Activated T-helper 2 cell treated with anti-CD3 and anti-CD28 coated beads, Interferon-gamma antibody, Interleukin-2, Interleukin-4, amounts not matched to agents 10 μg/mL and 5 μg/mL and 100 μg/mL, durations not matched to agents 14 hours and 24 hours and 36 hours (primary cell): Measurements from ENCODE around the gene USP13. TPM values are rescaled to one million over a fixed set of nuclear protein-coding genes. Genes with fewer than 3 reads are reported as not detected.
"Not testable (repeated sequence)": the region's sequence is repeated elsewhere in the genome, so short reads cannot be mapped to it uniquely, and the experiment has no call there.

Experiments used
- DNase-seq: peaks from one replicate; pipeline ENCODE4 v3.0.0; 2021; ENCODE audit warnings: low spot score
- H3K27ac Mint-ChIP-seq: one replicate; pipeline ENCODE4 v1.8.0; 2021; ENCODE audit warnings: mixed read lengths
- H3K27me3 Mint-ChIP-seq: one replicate; pipeline ENCODE4 v1.8.0; 2021; ENCODE audit warnings: low read depth, mixed read lengths
- H3K36me3 Mint-ChIP-seq: one replicate; pipeline ENCODE4 v1.8.0; 2021; ENCODE audit warnings: low read depth, mixed read lengths
- H3K4me1 Mint-ChIP-seq: one replicate; pipeline ENCODE4 v1.8.0; 2021; ENCODE audit warnings: low read depth, mixed read lengths
- H3K4me3 Mint-ChIP-seq: one replicate; pipeline ENCODE4 v1.8.0; 2021; ENCODE audit warnings: low read depth, mild to moderate bottlenecking, moderate library complexity, mixed read lengths
- H3K9me3 Mint-ChIP-seq: one replicate; pipeline ENCODE4 v1.8.0; 2021; ENCODE audit warnings: mixed read lengths
- intact Hi-C: fragments of 100-400 bp; cut with micrococcal nuclease; formaldehyde crosslinking; loops from one replicate; pipeline ENCODE4 v1.15.1; 2023
- total RNA-seq: library from RNA; stranded (reverse); gene quantifications from 2 replicates; pipeline ENCODE4 v1.2.3, GENCODE V29; 2022

Gene USP13
- total RNA-seq, 1 donor from 2014 or later: 17.0 TPM

DNA sequence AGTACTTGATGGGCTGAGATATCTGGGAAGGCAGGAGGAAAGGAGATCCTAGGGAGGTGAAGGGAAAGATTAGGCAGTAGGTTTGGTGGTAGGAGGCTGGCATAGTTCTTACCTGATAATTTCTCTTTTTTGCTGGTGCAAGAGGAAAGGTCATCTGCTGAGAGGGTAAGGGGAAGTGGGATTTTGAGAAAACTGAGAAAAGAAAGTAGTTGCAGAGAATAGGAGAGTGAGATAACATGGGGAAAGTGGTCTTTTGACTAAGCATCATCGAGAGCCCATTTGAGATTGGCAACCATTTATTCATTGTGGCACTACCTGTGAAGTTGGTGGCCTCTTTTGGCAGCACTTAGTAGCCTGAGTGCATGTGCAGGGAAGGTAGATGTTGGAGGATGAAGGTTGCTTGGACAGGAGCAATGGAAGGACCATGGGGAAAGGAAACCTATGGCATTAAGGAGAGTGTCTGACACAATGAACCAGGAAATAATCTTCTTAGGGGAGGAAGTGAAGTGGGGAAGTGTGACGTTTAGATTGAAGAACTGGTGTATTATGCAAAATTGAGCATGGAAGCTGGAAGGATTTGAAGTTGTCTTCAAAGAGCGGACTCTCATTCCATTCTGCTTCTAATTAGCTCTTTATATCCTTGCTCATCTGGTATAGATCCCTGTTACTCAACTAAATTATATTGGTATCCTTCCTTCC is 21.9 kb upstream of the USP13 start:
- Mint-ChIP-seq H3K36me3 (peaks cover under 1% of the 10 kb centered on the region), H3K4me1 (no peaks in the 10 kb centered on the region), H3K27me3 (no peaks in the 10 kb centered on the region), H3K4me3 (no peak overlapping the region), H3K27ac (no peak overlapping the region), H3K9me3 (no peaks in the 10 kb centered on the region)
- intact Hi-C loops: no loop called here
- DNase-seq: no peak

DNA sequence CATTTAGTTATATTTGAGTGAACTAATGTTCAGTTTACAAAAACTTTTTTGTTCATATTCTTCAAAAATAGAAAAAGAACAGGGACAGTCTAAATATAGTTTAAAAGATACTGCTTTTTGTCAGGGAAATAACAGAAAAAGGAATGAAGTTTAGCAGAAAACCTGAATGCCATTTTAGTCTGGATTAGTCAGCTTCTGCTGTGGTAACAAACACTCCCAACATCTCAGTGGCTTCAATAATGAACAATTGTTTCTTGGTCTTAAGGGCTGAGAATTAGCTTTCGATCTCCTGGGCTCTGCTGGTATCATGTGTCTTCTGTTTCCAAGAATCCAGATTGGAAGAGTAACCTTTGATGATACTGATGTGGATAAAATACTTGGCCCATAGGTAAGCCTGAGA is 12.4 kb upstream of the USP13 start:
- Mint-ChIP-seq H3K9me3 (no peaks in the 10 kb centered on the region), H3K27me3 (no peaks in the 10 kb centered on the region), H3K4me3 (no peak overlapping the region), H3K4me1 (peaks cover 8% of the 10 kb centered on the region), H3K27ac (no peak overlapping the region), H3K36me3 (no peaks in the 10 kb centered on the region)
- no peak for DNase-seq
- intact Hi-C loops: no loop called here

DNA sequence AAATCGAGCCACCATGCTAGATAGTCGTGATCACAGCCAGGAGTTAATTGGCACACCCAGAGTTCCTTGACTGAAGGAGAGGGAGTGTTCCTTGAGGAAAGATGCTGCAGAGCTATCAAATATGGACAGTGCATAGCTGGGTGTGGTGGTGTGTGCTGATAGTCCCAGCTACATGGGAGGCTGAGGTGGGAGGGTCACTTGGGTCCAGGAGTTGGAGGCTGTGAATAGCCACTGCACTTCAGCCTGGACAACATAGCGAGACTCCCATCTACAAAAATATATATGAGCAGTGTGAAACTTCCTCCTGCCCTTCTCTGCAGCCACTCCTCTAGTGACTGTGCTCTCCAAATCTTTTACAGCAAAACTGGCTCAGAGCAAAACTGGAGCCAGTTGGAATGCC is 10.0 kb upstream of the USP13 start:
- intact Hi-C loops: no loop called here
- Mint-ChIP-seq H3K36me3 (no peaks in the 10 kb centered on the region), H3K9me3 (no peaks in the 10 kb centered on the region), H3K4me3 (no peak overlapping the region), H3K27me3 (peaks cover 6% of the 10 kb centered on the region), H3K27ac (no peak overlapping the region), H3K4me1 (peaks cover 8% of the 10 kb centered on the region)
- DNase-seq: no peak

DNA sequence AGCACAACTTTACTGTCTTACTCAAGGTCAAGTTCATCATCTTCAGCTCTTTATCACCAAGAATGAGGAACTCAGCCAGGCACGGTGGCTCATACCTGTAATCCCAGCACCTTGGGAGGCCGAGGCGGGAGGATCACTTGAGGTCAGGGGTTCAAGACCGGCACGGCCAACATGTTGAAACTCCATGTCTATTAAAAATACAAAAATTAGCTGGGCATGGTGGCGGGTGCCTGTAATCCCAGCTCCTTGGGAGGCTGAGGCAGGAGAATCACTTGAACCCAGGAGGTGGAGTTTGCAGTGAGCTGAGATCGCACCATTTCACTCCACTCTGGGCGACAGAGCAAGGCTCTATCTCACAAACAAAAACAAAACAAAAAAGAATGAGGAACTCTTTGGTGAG is 9.0 kb upstream of the USP13 start:
- DNase-seq, H3K9me3 Mint-ChIP-seq, H3K36me3 Mint-ChIP-seq, H3K27ac Mint-ChIP-seq, H3K27me3 Mint-ChIP-seq, H3K4me3 Mint-ChIP-seq, H3K4me1 Mint-ChIP-seq: not testable (repeated sequence)
- intact Hi-C loops: loop anchor here (1.0 kb wide), 1 partner anchor 35 kb away; no protein-coding TSS in a partner anchor

DNA sequence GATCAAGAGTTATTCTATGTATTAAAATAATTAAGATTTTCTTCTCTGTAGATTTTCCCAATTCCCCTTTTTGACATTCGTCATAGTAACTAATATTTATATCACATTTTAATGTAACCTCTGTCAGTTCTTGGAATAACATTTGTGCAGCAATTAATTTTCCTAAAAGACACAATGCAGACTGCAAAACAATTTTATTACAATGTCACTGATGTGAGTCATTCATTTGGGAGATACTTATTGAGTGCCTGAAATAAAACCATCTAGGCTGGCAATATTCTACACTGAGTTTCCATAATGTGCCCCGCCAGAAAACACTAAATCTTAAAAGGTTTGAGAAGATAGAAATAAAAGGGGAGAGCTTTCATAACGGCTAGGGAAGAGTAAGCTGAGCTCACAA is 6.7 kb upstream of the USP13 start:
- Mint-ChIP-seq H3K27me3 (peaks cover 9% of the 10 kb centered on the region), H3K9me3 (no peaks in the 10 kb centered on the region), H3K36me3 (no peaks in the 10 kb centered on the region), H3K4me3 (no peak overlapping the region), H3K4me1 (peaks cover 8% of the 10 kb centered on the region), H3K27ac (no peak overlapping the region)
- no peak for DNase-seq
- intact Hi-C loops: no loop called here

DNA sequence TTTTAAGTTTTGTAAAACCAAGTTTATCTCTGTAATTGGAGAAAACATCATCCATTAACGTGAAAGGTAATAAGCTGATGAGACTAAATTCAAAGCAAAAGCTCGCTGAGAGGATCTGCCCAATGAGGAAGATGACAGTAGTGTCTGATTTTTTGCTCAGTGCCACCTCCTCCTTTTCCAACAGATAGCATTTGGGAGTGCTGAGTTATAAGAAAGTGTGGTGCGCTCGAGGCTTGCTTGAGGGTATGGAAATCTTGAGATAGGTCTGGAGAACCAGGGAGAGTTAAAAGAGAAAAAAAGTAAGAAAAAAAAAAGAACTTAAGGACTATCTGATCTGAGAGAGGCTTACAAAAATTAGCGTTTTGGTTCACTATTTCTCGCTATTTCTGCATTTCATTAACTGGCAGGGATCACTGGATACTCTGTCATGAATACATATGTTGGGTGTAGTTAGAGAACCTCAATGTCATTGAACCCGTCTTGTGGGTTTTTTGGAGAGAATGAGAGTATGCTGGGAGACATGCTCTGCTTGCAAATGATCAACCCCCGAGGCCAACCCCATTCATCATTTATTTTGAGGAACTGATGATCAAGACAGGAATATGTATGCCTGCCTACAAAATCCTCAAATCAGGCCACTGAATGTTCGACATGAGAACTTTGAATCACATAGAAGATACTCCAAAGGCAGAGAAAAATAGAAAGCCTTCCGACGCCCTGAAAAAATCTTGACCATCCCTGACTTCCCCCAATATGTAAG is 973 bp upstream of the USP13 start:
- peaks cover 26% of the 10 kb centered on the region for H3K4me1 Mint-ChIP-seq
- intact Hi-C loops: loop anchor here (1.0 to 10.0 kb wide), 6 partner anchors 50 to 1260 kb away; partner anchors contain the start of genes FXR1, MFN1 and PIK3CA
- H3K4me3 Mint-ChIP-seq: peak overlapping the region; percentile 60
- peaks cover 5% of the 10 kb centered on the region for H3K36me3 Mint-ChIP-seq
- H3K27ac Mint-ChIP-seq: peak overlapping the region; percentile 1
- no peak for DNase-seq
- H3K9me3 Mint-ChIP-seq: no peaks in the 10 kb centered on the region
- H3K27me3 Mint-ChIP-seq: peaks cover 11% of the 10 kb centered on the region

DNA sequence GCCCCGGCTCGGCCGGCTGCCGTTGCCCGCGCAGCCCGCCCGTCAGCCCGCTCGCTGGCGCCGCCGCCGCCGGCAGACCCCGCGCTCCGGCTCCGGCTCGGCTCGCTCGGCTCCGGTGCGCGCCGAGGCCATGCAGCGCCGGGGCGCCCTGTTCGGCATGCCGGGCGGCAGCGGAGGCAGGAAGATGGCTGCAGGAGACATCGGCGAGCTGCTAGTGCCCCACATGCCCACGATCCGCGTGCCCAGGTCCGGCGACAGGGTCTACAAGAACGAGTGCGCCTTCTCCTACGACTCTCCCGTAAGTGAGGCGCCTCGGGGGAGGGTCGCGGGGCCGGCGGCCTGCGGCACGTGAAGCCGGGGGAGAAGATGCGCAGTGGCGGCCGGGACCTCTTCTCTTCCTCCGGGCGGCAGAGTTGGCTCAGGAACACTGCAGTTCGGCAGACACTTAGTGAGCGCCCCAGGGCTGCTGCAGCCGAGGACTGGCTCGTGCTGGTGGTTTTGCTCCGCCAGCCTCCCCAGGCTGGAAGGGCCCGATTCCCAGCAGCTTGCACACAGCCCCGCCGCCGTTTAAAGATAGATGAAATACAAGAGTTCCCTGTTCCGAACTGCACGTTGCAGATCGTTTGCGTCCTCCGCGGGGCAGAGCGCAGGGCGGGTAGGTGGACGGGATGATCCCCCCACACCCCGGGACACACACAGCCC is 407 bp downstream of the USP13 start:
- H3K4me1 Mint-ChIP-seq: peaks cover 26% of the 10 kb centered on the region
- peak; percentile 58 for DNase-seq
- H3K27me3 Mint-ChIP-seq: peaks cover 10% of the 10 kb centered on the region
- intact Hi-C loops: loop anchor here (1.0 to 10.0 kb wide), 8 partner anchors 44 to 1259 kb away; partner anchors contain the start of genes FXR1, MFN1, MRPL47 and NDUFB5
- H3K4me3 Mint-ChIP-seq: peak overlapping the region; percentile 94
- peaks cover 5% of the 10 kb centered on the region for H3K36me3 Mint-ChIP-seq
- peak overlapping the region; percentile 83 for H3K27ac Mint-ChIP-seq
- H3K9me3 Mint-ChIP-seq: no peaks in the 10 kb centered on the region

DNA sequence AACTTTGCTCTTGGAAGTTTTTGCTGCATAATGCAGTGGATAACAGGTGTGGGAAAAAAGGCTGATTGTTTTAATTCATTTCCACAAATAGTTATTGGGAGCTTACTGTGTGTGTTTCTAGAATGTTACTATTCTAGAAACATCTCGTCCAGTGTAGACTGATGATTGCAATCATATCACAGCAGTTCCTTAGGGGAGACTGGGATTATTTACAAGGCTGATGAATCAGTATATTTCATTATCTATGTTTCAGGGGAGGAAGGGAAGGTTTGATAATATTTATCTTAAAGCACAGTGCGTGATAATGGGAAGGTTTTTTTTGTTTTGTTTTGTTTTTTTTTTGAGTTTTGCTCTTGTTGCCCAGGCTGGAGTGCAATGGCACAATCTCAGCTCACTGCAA is 2.4 kb downstream of the USP13 start:
- H3K4me3 Mint-ChIP-seq: peak overlapping the region; percentile 17
- H3K36me3 Mint-ChIP-seq: peaks cover 5% of the 10 kb centered on the region
- no peak for DNase-seq
- H3K27me3 Mint-ChIP-seq: peaks cover 10% of the 10 kb centered on the region
- peaks cover 26% of the 10 kb centered on the region for H3K4me1 Mint-ChIP-seq
- H3K27ac Mint-ChIP-seq: no peak overlapping the region
- intact Hi-C loops: loop anchor here (10.0 kb wide), 1 partner anchor 310 kb away; no protein-coding TSS in a partner anchor
- no peaks in the 10 kb centered on the region for H3K9me3 Mint-ChIP-seq

DNA sequence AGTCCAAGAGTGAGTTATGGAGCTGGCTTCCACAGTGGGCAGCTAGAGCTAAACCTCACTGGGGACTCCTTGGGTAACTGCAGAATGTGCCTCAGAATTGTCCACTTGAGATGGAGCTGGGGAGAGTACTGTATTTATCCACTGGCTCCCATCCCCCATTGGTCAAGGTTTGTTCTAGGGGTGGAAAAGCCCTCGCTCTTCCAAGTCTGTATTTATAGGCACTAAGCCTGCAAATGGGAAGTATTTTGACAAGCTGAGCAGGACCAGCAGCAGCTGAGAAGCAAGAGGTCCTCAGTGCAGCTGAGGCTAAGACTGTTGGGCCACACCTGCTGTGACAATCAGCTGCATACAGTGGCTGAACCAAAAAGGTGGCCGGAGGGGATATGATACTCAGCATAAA is 5.8 kb downstream of the USP13 start:
- intact Hi-C loops: loop anchor here (10.0 kb wide), 1 partner anchor 306 kb away; no protein-coding TSS in a partner anchor
- H3K4me1 Mint-ChIP-seq: peaks cover 13% of the 10 kb centered on the region
- no peak for DNase-seq
- no peaks in the 10 kb centered on the region for H3K27me3 Mint-ChIP-seq
- peaks cover 5% of the 10 kb centered on the region for H3K36me3 Mint-ChIP-seq
- no peaks in the 10 kb centered on the region for H3K9me3 Mint-ChIP-seq
- H3K4me3 Mint-ChIP-seq: no peak overlapping the region
- no peak overlapping the region for H3K27ac Mint-ChIP-seq

DNA sequence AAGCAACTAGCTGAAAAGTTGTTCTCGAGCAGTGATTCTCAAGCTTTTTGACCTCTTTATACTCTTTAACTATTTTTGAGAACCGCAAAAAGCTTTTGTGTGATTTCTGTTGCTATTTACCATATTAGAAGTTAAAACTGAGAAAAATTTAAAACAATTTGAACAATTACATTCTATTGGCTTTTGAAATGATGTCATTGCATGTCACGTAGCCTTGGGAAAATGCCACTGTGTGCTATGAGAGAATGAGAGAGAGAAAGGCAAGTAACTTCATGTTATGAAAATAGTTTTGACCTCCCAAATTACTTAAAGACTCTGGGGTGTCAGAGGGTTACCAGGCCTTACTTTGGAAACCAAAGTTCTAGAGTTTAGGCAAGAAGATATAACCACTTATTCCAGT is 8.0 kb downstream of the USP13 start:
- H3K4me3 Mint-ChIP-seq: no peak overlapping the region
- H3K27ac Mint-ChIP-seq: no peak overlapping the region
- intact Hi-C loops: no loop called here
- H3K27me3 Mint-ChIP-seq: no peaks in the 10 kb centered on the region
- no peak for DNase-seq
- H3K36me3 Mint-ChIP-seq: no peaks in the 10 kb centered on the region
- H3K9me3 Mint-ChIP-seq: no peaks in the 10 kb centered on the region
- H3K4me1 Mint-ChIP-seq: no peaks in the 10 kb centered on the region

DNA sequence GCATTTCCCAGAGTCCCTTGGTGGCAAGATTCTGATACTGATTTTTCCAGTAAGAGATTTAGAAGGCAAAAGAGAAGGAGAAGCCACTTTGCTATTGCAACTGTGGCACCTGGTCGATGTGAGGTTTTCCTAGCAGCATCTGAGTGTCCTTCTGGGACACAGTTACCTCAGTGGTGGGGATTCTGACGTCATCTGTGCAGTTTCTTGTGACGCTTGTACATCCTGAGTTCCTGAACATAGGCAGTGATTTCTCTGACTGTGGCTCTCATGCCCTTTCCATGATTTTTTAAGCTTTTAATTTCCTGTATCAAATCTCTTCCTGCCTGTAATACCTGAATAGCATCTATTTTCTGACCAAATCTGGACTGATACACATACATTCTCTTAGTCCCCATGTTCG is 8.9 kb downstream of the USP13 start:
- Mint-ChIP-seq H3K27ac (no peak overlapping the region), H3K4me1 (no peaks in the 10 kb centered on the region), H3K36me3 (no peaks in the 10 kb centered on the region), H3K27me3 (no peaks in the 10 kb centered on the region), H3K9me3 (no peaks in the 10 kb centered on the region), H3K4me3 (no peak overlapping the region)
- intact Hi-C loops: no loop called here
- no peak for DNase-seq

DNA sequence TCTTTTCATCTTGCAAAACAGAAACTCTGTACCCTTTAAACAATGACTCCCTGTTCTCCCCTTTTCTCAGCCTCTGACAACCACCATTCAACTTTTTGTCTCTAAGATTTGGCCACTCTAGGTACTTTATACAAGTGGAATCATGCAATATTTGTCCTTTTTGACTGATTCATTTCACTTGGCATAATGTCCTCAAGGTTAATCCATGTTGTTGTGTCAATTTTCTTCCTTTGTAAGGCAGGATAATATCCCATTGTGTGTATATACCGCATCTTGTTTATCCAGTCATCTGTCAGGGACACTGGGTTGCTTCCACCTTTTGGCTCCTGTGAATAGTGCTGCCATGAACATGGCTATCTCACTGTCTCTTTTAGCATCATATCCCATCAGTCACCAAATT is 10.3 kb downstream of the USP13 start:
- no peaks in the 10 kb centered on the region for H3K9me3 Mint-ChIP-seq
- intact Hi-C loops: no loop called here
- DNase-seq: no peak
- no peak overlapping the region for H3K27ac Mint-ChIP-seq
- H3K36me3 Mint-ChIP-seq: no peaks in the 10 kb centered on the region
- no peaks in the 10 kb centered on the region for H3K27me3 Mint-ChIP-seq
- no peak overlapping the region for H3K4me3 Mint-ChIP-seq
- H3K4me1 Mint-ChIP-seq: no peaks in the 10 kb centered on the region

DNA sequence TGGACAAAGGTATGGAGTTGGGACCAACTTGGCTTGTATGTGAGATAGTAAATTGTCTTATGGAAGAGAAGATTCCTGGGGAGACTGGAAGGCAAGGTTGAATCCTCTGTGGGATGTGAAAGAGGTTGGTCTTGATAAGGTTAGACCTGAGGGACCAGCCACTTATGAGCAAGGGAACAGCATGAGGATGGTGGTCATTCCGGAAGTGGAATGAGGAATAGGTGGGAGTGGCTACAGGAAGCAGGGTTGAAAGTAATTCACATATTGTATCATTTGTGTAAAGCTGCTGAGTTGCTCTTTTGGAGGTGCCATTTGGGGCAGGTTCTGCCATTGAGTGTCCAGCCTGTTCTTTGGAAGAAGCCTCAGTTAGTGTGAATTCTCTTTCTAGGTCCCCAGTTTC is 13.2 kb downstream of the USP13 start:
- intact Hi-C loops: no loop called here
- no peak for DNase-seq
- no peak overlapping the region for H3K4me3 Mint-ChIP-seq
- H3K4me1 Mint-ChIP-seq: no peaks in the 10 kb centered on the region
- no peaks in the 10 kb centered on the region for H3K27me3 Mint-ChIP-seq
- H3K27ac Mint-ChIP-seq: no peak overlapping the region
- no peaks in the 10 kb centered on the region for H3K9me3 Mint-ChIP-seq
- no peaks in the 10 kb centered on the region for H3K36me3 Mint-ChIP-seq
